Sigmoid colon (tissue), 7 donors: ENCODE results near the gene DZANK1. TPM values are rescaled to one million over a fixed set of nuclear protein-coding genes. Genes with fewer than 3 reads are reported as not detected.
"Not testable (repeated sequence)": the region's sequence is repeated elsewhere in the genome, so short reads cannot be mapped to it uniquely, and the experiment has no call there.

ENCODE experiments used
- DNase-seq: peaks from one replicate; pipeline ENCODE4 v3.0.0-alpha.2; 2019
- H3K27ac ChIP-seq, 4 donors: fragments of 200-600 bp; sonication (generic); one replicate each; pipeline ENCODE4 v1.5.1; 2016 to 2019; ENCODE audit warnings: mild to moderate bottlenecking in 1 of 4
- H3K27me3 ChIP-seq, 3 donors: fragments of 200-600 bp; sonication (generic); one replicate each; pipeline ENCODE4 v1.5.1; 2019; ENCODE audit warnings: mild to moderate bottlenecking in 1 of 3
- H3K36me3 ChIP-seq, 4 donors: fragments of 200-600 bp; sonication (generic); one replicate each; pipeline ENCODE4 v1.5.1; 2016 to 2019
- H3K4me1 ChIP-seq, 4 donors: fragments of 200-600 bp; sonication (generic); one replicate each; pipeline ENCODE4 v1.5.1; 2017 to 2019
- H3K4me3 ChIP-seq, 4 donors: fragments of 200-600 bp; sonication (generic); one replicate each; pipeline ENCODE4 v1.5.1; 2017 to 2019; ENCODE audit warnings: mild to moderate bottlenecking in 2 of 4, moderate library complexity in 1 of 4
- H3K9me3 ChIP-seq, 4 donors: fragments of 200-600 bp in 3 of 4; sonication (generic) in 3 of 4; one replicate each; pipeline versions ENCODE4 v1.5.1 to v1.6.1; 2013 to 2019
- CTCF ChIP-seq, 4 experiments: fragments of 450-650 bp in 3 of 4; fragments of 200-600 bp in 1 of 4; IDR thresholded peaks; one replicate each; pipeline ENCODE4 v1.5.1; 2016 to 2019; ENCODE audit warnings: antibody characterized with exemption in 4 of 4, mild to moderate bottlenecking in 3 of 4, moderate library complexity in 2 of 4
- EP300 ChIP-seq, 4 donors: sonication (generic); formaldehyde crosslinking; IDR thresholded peaks; one replicate each; pipeline ENCODE4 v1.6.1; 2017; ENCODE audit warnings: antibody characterized with exemption in 4 of 4
- POLR2A ChIP-seq, 2 donors: fragments of 450-650 bp; IDR thresholded peaks; one replicate each; pipeline ENCODE4 v1.6.1; 2016; ENCODE audit warnings: antibody characterized with exemption in 2 of 2, mild to moderate bottlenecking in 2 of 2, moderate library complexity in 2 of 2
- POLR2AphosphoS5 ChIP-seq, 4 donors: sonication (generic); formaldehyde crosslinking; IDR thresholded peaks; one replicate each; pipeline ENCODE4 v1.6.1; 2017; ENCODE audit warnings: antibody characterized with exemption in 4 of 4
- WGBS, 2 donors: extraction: QIAGEN DNeasy Blood & Tissue Kit; methylation state at CpG; one replicate each; pipeline ENCODE4 v1.1.7; 2013; 5-methylcytosine and 5-hydroxymethylcytosine counted together
- intact Hi-C: fragments of 100-400 bp; cut with DNase I; formaldehyde crosslinking; loops from one replicate; pipeline ENCODE4 v1.15.1; 2023
- polyA plus RNA-seq, 3 donors: library from polyadenylated mRNA; stranded (reverse); fragments of 200-250 nt; gene quantifications; one replicate each; pipeline ENCODE4 v1.2.3, GENCODE V29; 2013
- small RNA-seq, 3 donors: library from RNA; depleted of rRNA; stranded (forward); fragments of <200 nt; gene quantifications; one replicate each; pipeline ENCODE3, GENCODE V24; 2016
- total RNA-seq, 4 donors: library from RNA; depleted of rRNA; stranded (reverse); fragments of >200 nt; gene quantifications; one replicate each; pipeline ENCODE4 v1.1.0, GENCODE V29; 2016
- donor health status: healthy with polysubstance abuse.
- donor health status: Bipolar disorder and iron deficiency.
- donor health status: healthy.

The DZANK1 gene
- total and polyA plus RNA-seq, 7 donors, result 0.69 to 4.2 (median 1.9) TPM

- H3K27me3 ChIP-seq, result no peaks in the 10 kb centered on the region
- TF ChIP-seq EP300 (IDR thresholded peaks at IDR 0.05) (no peak), POLR2AphosphoS5 (IDR thresholded peaks at IDR 0.05) (no peak), CTCF (IDR thresholded peaks at IDR 0.05) (no peak), POLR2A (IDR thresholded peaks at IDR 0.05) (no peak)
- H3K27ac ChIP-seq, result no peak overlapping the region
- no peak overlapping the region for H3K4me3 ChIP-seq
- DNase-seq, result no peak
- H3K36me3 ChIP-seq, result no peaks in the 10 kb centered on the region
- WGBS, 2 donors, result 89 to 92% methylated on average over 13 of the region's 13 CpGs
- intact Hi-C loops, result no loop called here
- no peaks in the 10 kb centered on the region for H3K9me3 ChIP-seq
- no peaks in the 10 kb centered on the region for H3K4me1 ChIP-seq
These were observed 103.9 kb downstream of the DZANK1 start for GRCh38 chr20:18362916-18363315.

GRCh38 chr20:18361678-18362077 lies 105.2 kb downstream of the DZANK1 start:
- no peaks in the 10 kb centered on the region for H3K4me1 ChIP-seq
- intact Hi-C loops, result no loop called here
- H3K27ac ChIP-seq, result no peak overlapping the region
- H3K9me3 ChIP-seq, result no peaks in the 10 kb centered on the region
- H3K4me3 ChIP-seq, result no peak overlapping the region
- WGBS, 2 donors, result 81 to 88% methylated on average over 1 of the region's 1 CpG
- DNase-seq, result no peak
- no peaks in the 10 kb centered on the region for H3K27me3 ChIP-seq
- H3K36me3 ChIP-seq, result no peaks in the 10 kb centered on the region
- TF ChIP-seq CTCF (IDR thresholded peaks at IDR 0.05) (no peak), EP300 (IDR thresholded peaks at IDR 0.05) (no peak), POLR2A (IDR thresholded peaks at IDR 0.05) (no peak), POLR2AphosphoS5 (IDR thresholded peaks at IDR 0.05) (no peak)

DNA sequence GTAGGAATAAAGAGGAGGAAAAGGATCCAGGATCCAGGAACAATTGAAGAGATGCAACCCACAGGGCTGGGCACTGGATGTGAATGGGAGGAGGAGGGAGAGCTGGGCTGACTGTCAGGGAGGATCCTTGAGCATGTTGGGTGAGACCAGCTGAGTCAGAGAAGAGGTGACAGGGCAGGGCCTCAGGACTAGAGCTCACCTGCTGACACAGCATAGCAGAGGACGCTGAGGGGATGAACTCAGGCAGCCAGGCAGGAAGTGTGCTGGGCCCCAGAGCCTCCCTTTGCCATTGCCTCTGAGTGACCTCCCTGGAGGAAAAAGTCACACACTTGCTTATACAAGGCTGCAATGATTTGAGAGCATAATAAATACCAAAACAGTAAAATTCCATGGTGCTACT lies 106.2 kb downstream of the DZANK1 start:
- 37 to 50% methylated on average over 1 of the region's 1 CpG for WGBS, 2 donors
- Histone ChIP-seq H3K27me3 (no peaks in the 10 kb centered on the region), H3K27ac (no peak overlapping the region), H3K36me3 (no peaks in the 10 kb centered on the region), H3K4me1 (no peaks in the 10 kb centered on the region), H3K4me3 (no peak overlapping the region), H3K9me3 (no peaks in the 10 kb centered on the region)
- DNase-seq, result no peak
- intact Hi-C loops, result no loop called here
- TF ChIP-seq POLR2AphosphoS5 (IDR thresholded peaks at IDR 0.05), result no peak
- no peak for TF ChIP-seq EP300 (IDR thresholded peaks at IDR 0.05)
- no peak for TF ChIP-seq POLR2A (IDR thresholded peaks at IDR 0.05)
- no peak for TF ChIP-seq CTCF (IDR thresholded peaks at IDR 0.05)

GRCh38 chr20:18359854-18360253 lies 107.0 kb downstream of the DZANK1 start:
- Histone ChIP-seq H3K27me3 (no peaks in the 10 kb centered on the region), H3K27ac (no peak overlapping the region), H3K4me1 (no peaks in the 10 kb centered on the region), H3K4me3 (no peak overlapping the region), H3K36me3 (no peaks in the 10 kb centered on the region), H3K9me3 (no peaks in the 10 kb centered on the region)
- intact Hi-C loops, result no loop called here
- DNase-seq, result no peak
- WGBS, 2 donors, result 95 to 97% methylated on average over 1 of the region's 1 CpG
- TF ChIP-seq EP300 (IDR thresholded peaks at IDR 0.05) (no peak), POLR2AphosphoS5 (IDR thresholded peaks at IDR 0.05) (no peak), CTCF (IDR thresholded peaks at IDR 0.05) (no peak), POLR2A (IDR thresholded peaks at IDR 0.05) (no peak)

DNA sequence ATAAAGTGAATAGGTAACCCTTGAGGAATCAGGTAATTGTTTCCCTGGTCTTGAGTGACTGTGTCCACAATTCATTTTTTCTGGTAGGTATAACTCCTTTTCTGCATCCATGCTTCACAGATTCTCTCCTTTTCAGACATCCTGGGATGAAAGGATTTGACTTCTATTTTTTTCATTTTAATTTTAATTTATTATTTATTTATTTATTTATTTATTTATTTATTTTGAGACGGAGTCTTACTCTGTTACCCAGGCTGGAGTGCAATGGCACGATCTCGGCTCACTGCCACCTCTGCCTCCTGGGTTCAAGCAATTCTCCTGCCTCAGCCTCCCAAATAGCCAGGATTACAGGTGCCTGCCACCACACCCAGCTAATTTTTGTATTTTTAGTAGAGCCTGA lies 117.1 kb downstream of the DZANK1 start:
- 63 to 67% methylated on average over 3 of the region's 3 CpGs for WGBS, 2 donors
- intact Hi-C loops, DNase-seq, H3K36me3 ChIP-seq, H3K9me3 ChIP-seq, H3K4me1 ChIP-seq, H3K27me3 ChIP-seq, H3K4me3 ChIP-seq, H3K27ac ChIP-seq: not testable (repeated sequence)

Small RNAs within 50 kb of the gene (small RNA-seq; reads per million reads assigned to genes)
- gene MIR3192 (0 to 0.11 (median 0) reads per million in 3 donors), gene RNA5SP476 (0 to 0.11 (median 0.06) reads per million in 3 donors)

Other genes with a start within 250 kb of the DZANK1 start
- gene ZNF133, start 178.5 kb downstream of the DZANK1 start, total RNA-seq, result 10 to 100 TPM; 16.2 to 20.3 (median 18.4) TPM
- gene ZNF133, start 178.5 kb downstream of the DZANK1 start, polyA plus RNA-seq, result 1 to 10 TPM; 4.8 to 7.3 (median 6.0) TPM
- gene POLR3F, start 360 bp upstream of the DZANK1 start, total RNA-seq, result 10 to 100 TPM in 3 of 4 donors, 1 to 10 TPM in 1; 9.7 to 11.8 (median 10.8) TPM
- 1 to 10 TPM; 5.1 to 5.6 (median 5.4) TPM for gene POLR3F, start 360 bp upstream of the DZANK1 start, polyA plus RNA-seq
- gene RBBP9, start 30.2 kb upstream of the DZANK1 start, total RNA-seq, result 10 to 100 TPM; 11.1 to 23.5 (median 13.9) TPM
- gene RBBP9, start 30.2 kb upstream of the DZANK1 start, polyA plus RNA-seq, result 1 to 10 TPM; 5.4 to 5.5 (median 5.5) TPM
- 10 to 100 TPM; 10.5 to 14.2 (median 13.5) TPM for gene SEC23B, start 40.9 kb upstream of the DZANK1 start, total RNA-seq
- 10 to 100 TPM; 22.2 to 31.4 (median 27.1) TPM for gene SEC23B, start 40.9 kb upstream of the DZANK1 start, polyA plus RNA-seq
- gene SMIM26, start 100.4 kb upstream of the DZANK1 start, total RNA-seq, result 100 to 1,000 TPM; 140 to 235 (median 204) TPM
- gene SMIM26, start 100.4 kb upstream of the DZANK1 start, polyA plus RNA-seq, result 100 to 1,000 TPM; 134 to 174 (median 168) TPM
- gene DTD1, start 121.0 kb upstream of the DZANK1 start, total RNA-seq, result 10 to 100 TPM; 11.6 to 22.1 (median 15.5) TPM
- 10 to 100 TPM; 18.7 to 22.9 (median 20.4) TPM for gene DTD1, start 121.0 kb upstream of the DZANK1 start, polyA plus RNA-seq